Transverse colon (tissue), 4 donors: ENCODE results near the gene CRYBB2.

Experiments
- CTCF ChIP-seq, 5 experiments: fragments of 200-600 bp in 3 of 5; fragments of 450-650 bp in 2 of 5; sonication (generic) in 3 of 5; IDR thresholded peaks; 1 replicate in 2 of 5; 2 replicates in 3 of 5; pipeline ENCODE4 v1.5.1; 2016 to 2017; ENCODE audit warnings: antibody characterized with exemption in 5 of 5, inconsistent platforms in 3 of 5, mild to moderate bottlenecking in 2 of 5, moderate library complexity in 1 of 5
- POLR2AphosphoS5 ChIP-seq, 3 donors: sonication (generic); formaldehyde crosslinking; IDR thresholded peaks; one replicate each; pipeline ENCODE4 v1.6.1; 2016; ENCODE audit warnings: antibody characterized with exemption in 3 of 3

GRCh38 chr22:25192406-25192805 lies 27.0 kb upstream of the CRYBB2 start:
- TF ChIP-seq CTCF (IDR thresholded peaks at IDR 0.05), result no peak
- no peak for TF ChIP-seq POLR2AphosphoS5 (IDR thresholded peaks at IDR 0.05)
